GM18511 (cell line): Measurements from ENCODE around the gene CSMD2.

ENCODE experiments used
- ATAC-seq: cut with Tn5 transposase; IDR thresholded peaks from one replicate; pipeline ENCODE4 v1.9.1; 2021; ENCODE audit warnings: mild to moderate bottlenecking, moderate library complexity; ENCODE audit not compliant: unreplicated experiment

The CSMD2 gene

GRCh38 chr1:33768106-33768505, 396.9 kb downstream of the CSMD2 start:
- ATAC-seq, result no peak

- no peak for ATAC-seq
Observed at GRCh38 chr1:33764149-33764548, 400.9 kb downstream of the CSMD2 start.

GRCh38 chr1:33763406-33763805, 401.6 kb downstream of the CSMD2 start:
- no peak for ATAC-seq

- ATAC-seq, result no peak
Observed at GRCh38 chr1:33762962-33763361, 402.1 kb downstream of the CSMD2 start.

GRCh38 chr1:33762109-33762830, 402.8 kb downstream of the CSMD2 start:
- ATAC-seq, result no peak

GRCh38 chr1:33758698-33759097, 406.3 kb downstream of the CSMD2 start:
- ATAC-seq, result no peak

- ATAC-seq, result no peak
Observed at GRCh38 chr1:33753087-33753856, 411.8 kb downstream of the CSMD2 start.

- no peak for ATAC-seq
Observed at GRCh38 chr1:33745942-33746341, 419.1 kb downstream of the CSMD2 start.

DNA sequence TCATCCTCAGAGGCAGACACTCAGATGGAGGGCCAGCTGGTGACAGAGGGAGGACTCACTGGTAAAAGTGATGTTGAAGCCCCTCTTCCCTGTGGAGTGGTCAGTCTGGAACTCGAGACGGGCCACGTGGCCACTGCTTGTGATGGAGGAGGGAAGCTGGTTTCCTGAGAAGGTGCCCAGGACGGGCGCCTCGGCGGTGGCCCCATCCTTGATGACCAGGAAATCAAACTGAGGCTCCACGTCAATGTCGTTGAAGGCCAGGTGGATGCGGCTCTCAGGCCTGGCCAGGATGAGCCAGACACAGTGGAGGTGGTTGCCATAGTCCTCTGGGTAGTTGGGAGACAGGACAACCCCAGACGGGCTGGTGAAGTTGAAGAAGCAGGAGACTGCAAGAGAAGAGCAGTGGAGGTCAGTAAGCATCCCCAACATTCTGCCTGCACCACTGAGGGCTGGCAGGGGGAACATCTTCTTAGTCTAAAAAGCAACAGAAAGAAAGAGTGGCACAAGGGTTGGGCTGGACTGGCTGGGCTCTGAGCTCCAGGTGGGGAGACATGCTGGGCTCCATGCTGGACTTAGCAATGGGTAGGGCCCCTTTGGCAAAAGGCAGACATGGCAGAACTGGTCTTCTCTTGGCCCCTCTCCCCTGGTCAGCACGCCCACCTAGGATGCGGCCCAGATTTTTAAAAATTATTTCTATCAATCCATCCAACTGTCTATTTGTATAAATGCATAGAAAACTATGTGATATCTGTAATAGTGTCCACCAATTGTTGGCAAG, 421.6 kb downstream of the CSMD2 start:
- no peak for ATAC-seq

DNA sequence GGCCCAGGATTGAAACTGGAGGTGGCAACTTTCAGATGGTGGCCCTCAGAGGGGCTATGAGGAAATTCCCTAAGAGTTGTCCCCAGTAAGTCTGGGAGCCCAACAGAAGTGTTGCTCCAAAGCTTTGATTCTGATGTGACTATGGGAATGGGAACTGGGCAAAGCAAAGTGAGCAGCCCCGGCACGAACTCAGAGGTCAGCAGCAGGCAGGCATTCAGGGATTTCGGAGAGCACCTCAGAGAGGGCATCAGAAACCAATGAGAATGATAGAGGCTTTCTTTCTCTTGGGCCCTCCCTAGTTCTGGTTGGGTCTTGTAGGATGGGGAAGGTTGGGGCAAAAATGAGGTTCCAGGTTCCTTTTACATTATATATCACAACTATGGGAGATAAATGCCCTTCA, 422.4 kb downstream of the CSMD2 start:
- ATAC-seq, result no peak

DNA sequence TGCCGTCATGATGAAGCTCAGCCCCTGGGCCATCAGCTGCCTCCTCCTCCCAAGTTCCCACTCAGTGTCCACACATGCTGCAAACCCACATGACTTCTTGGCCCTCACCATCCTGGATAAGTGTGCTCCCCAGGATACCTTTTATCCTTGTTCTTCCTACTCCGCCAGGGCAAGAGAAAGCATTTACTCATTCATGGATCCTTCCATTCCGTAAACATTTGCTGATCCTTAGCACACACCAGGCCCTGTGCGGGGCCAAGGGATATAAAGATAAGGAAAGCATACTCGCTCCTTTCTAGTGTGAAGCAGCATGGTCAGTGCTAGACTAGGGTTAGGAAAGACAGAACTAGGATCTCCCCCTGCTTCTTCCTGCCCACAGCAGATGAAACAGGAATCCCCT, 423.3 kb downstream of the CSMD2 start:
- no peak for ATAC-seq

GRCh38 chr1:33740040-33740744, 424.8 kb downstream of the CSMD2 start:
- ATAC-seq, result no peak

DNA sequence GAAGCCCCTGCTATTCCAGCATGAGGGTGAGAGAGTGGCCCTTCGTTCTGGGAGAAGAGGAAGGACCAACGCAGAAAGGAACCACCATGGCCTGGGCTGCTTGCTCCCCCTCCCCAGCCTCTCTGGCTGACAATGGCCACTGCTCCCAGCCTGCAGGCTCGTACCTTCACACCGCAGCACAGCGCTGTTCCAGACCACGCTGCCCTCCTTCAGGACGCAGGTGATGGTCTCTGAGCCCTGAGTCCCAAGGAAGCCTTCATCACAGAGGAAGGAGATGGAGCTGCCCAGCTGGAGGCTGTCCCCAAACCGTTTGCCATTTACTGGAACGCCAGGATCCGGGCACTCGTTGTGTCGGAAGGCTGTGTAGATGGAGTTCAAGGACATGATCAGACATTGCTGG, 426.1 kb downstream of the CSMD2 start:
- no peak for ATAC-seq

- no peak for ATAC-seq
Observed at GRCh38 chr1:33738536-33738935, 426.5 kb downstream of the CSMD2 start.

GRCh38 chr1:33736496-33736895, 428.5 kb downstream of the CSMD2 start:
- ATAC-seq, result no peak

- ATAC-seq, result no peak
Observed at GRCh38 chr1:33735624-33736023, 429.4 kb downstream of the CSMD2 start.

- ATAC-seq, result no peak
Observed at GRCh38 chr1:33727310-33727709, 437.7 kb downstream of the CSMD2 start.

- no peak for ATAC-seq
Observed at GRCh38 chr1:33726274-33726804, 438.7 kb downstream of the CSMD2 start.

- ATAC-seq, result no peak
Observed at GRCh38 chr1:33725556-33726160, 439.4 kb downstream of the CSMD2 start.

GRCh38 chr1:33725037-33725436, 440.0 kb downstream of the CSMD2 start:
- ATAC-seq, result no peak
